ENCODE data around the gene CDR2L.

The CDR2L gene

DNA sequence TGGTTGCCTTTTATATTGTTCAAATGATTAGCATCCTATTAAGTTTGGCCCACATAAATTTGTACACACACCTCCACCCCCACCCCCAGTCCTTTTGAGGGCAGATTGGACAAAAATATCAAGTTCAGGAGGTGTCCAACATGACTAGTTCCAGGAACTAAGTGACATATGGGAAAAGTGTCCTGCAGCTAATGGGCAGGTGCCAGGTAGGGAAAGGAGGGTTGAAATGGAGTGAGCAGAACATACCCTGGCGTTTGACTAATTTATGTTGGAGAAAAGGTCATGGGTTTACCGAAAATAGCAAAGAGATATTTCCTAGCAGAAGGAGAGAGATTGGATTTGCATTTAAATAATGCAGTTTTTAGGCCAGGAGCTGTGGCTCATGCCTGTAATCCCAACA lies 64.5 kb downstream of the CDR2L start:
- peaks cover 19% of the 10 kb centered on the region for H3K4me1 ChIP-seq (ENCODE audit: insufficient read depth, low read length)
- H3K27me3 ChIP-seq (ENCODE audit: insufficient read depth, low read length): no peaks in the 10 kb centered on the region
- H3K4me3 ChIP-seq (ENCODE audit: low read length): no peak overlapping the region
- peaks cover 2% of the 10 kb centered on the region for H3K9me3 ChIP-seq (ENCODE audit: low read length)
- peaks cover 40% of the 10 kb centered on the region for H3K36me3 ChIP-seq (ENCODE audit: insufficient read depth, low read length)
- no peak overlapping the region for H2AFZ ChIP-seq (ENCODE audit: low read depth, low read length)
